Stimulated activated CD8-positive, alpha-beta memory T cell treated with anti-CD3 and anti-CD28 coated beads, Interleukin-7, amount 100 ng/mL, for 1 hour (primary cell): ENCODE data around the gene PPP6R1.
"Not testable (repeated sequence)": the region's sequence is repeated elsewhere in the genome, so short reads cannot be mapped to it uniquely, and the experiment has no call there.

ENCODE experiments used
- DNase-seq, 2 donors: peaks; one replicate each; pipeline ENCODE4 v3.0.0-alpha.2; 2020; ENCODE audit warnings: low read depth in 2 of 2

PPP6R1 gene

DNA sequence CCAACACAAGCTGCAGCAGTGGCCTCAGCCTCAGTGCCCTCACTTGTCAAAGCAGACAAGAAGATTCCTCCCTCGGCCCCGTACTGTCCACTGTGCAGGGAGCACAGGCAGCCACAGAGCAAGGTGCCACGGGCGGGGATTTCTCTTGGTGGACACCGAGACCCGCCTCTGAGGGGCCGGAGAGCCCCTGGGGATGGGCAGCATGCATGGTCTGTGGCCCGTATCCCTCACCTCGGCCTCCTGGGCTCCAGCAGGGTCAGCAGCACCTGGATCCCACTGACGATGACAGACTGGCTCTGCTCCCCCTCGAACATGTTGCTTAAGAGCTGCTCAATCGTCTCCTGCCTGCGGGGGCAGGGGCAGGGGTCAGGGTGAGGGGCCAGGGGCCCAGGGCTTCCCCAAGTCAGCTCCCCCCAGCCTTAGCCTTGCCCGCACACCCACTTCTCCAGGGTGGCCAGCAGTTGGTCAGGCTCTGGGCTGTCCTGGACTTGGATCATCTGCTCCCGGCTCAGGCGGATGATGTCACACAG lies 16.8 kb downstream of the PPP6R1 start:
- DNase-seq: no peak

DNA sequence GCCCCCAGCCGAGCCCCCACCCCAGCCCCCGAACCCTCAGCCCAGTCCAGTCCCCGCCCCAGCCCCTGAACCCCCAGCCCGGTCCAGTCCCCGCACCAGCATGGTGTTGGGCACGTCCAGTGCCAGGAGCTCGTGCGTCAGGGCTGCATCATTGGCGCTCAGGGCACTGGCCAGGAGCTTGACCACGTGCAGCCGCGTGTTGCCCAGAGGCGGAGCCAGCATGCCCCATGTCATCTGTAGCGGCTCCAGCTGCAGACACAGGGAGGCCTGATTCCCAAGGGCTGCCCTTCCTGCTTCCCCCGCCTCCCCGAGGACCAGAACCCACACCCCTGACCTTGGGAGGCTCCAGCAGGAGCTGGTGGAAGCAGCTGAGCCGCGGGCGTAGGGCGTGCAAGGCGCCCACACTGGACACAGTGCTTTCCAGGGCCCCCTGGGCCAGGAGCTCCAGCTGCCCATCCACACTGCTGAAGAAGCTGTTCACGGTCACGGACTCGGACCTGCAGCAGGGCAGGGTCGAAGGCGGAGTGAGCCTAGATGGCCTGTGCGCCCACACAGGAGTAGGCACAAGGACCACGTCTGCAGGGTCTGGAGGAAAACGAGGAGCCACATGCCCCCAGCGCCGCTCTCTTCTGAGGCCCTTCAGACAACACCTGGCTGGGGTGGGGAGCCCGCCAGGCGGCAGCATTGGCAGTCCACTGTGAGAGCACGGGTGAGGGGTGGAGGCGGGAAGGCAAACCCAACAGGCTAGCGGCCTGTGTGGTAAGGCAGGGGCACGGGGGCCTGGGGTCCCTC lies 17.5 kb downstream of the PPP6R1 start:
- DNase-seq: no peak

DNA sequence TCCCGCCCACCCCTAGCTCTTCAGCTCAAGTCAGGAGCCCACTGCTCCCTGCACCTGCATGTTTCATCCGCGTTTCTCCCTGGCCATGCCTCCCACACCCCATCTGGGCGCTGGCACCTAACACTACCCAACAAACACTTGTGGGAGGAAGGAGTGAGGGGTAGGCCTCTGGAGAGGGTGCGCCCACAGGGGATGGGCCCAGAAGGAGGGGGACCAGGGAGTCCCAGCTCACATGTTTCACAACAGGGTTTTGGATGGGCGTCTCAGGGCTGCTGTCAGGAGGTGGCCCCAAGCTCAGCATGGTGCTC lies 18.1 kb downstream of the PPP6R1 start:
- DNase-seq: no peak

DNA sequence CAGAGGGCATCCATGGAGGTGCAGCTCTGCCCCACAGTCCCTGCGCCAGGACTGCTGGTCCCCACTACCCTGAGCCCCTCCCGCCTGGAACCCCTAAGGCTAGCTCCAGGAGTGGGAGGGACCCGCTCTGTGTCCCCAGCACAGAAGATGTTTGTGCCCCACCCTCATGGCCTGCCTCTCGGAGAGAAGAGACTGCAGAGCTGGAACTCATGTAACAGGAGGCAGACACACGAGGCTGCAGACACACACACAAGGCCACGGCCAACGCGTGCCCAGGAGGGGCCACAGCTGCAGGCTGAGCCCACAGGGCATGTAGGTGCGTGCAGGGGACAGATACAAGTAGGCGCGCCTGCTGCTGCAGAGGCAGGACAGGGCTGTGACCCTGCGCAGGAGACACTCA lies 19.8 kb downstream of the PPP6R1 start:
- DNase-seq: no peak

DNA sequence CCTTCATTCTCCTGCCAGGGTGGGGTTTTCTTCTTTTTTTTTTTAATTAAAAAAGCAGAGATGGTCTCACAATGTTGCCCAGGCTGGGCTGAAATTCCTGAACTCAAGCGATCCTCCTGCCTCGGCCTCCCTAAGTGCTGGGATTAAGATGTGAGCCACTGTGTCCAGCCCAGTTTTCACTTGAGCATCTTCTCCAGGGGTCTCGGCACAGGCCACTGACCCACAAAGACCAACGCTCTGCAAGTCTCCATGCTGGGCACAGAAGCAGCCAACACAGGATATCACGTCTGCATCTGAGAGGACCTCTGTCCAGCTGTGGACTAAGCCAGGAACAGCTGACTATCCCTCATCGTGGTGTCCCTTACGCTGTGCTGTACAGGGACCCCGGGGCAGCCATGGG lies 20.8 kb downstream of the PPP6R1 start:
- no peak for DNase-seq

DNA sequence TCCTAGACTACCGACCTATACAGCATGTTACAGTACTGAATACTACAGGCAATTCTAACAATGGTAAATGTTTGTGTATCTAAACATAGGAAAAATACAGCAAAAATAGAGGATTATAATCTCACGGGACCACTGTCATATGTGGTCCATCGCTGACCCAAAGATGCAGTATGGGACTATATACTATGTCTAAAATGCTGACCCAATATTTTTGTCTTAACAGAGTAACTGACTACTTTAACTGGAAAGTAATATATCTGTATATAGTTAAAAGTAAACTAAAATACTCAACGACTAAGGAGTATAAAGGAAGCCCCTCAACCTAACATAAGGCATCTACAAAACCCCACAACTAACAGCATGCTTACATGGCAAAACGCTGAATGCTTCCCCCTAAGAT lies 25.8 kb downstream of the PPP6R1 start:
- DNase-seq: no peak

DNA sequence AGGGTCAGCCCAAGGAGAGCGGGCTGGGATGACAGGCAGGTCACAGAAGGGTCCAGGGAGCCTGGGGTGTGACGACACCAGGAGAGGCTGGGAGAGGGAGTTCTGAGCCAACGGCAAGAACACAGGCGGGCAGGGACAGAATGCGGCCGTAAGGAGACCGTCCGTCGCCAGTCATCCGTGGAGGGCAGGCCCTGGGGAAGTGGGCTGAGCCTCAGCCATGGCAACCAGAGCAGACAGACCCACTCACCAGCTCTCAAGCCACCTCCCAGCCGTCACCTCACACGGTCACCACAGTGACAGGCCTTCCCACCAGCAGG lies 26.6 kb downstream of the PPP6R1 start:
- no peak for DNase-seq

DNA sequence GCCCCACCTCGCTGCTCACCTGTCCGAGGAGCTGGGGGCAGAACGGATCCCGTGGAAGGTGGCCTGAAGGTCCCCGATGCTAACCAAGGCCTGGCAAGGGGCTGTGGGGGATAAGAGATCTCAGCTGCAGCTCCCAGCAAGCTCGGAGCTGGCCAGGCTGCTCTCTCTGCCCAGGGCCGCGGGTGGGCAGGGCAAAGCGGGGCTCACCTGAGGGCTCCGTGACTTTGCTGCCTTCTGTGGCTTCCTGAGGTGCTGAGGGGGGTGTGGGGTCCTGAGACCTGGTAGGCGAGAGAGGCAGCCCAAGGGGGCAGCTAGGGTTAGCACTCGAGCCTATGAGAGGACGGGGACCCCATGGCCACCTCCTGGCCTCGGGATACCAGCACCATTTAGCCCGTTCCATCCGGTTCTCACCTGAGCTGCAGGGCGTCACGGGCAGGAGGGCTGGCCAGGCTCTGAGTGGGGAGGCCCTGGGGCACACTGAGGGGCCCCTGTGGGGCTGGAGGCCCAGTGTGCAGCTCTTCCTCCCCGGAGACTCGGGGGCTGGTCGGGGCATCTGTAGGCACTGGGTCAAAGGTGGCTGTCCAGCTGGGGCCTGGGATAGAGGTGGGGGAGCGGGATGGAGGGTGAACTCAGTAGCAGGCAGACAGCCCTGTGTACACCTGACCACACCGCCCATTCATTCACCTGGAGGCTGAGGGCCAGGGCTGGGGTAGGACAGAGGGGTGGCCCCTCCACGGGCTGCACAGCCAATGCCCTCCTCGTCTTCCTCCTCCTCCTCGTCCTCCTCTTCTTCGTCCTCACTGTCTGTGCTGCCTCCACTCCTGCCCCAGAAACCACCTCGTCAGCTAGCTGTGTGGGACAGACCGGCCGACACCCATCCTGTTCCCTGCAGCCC lies 27.2 kb downstream of the PPP6R1 start:
- DNase-seq: no peak

DNA sequence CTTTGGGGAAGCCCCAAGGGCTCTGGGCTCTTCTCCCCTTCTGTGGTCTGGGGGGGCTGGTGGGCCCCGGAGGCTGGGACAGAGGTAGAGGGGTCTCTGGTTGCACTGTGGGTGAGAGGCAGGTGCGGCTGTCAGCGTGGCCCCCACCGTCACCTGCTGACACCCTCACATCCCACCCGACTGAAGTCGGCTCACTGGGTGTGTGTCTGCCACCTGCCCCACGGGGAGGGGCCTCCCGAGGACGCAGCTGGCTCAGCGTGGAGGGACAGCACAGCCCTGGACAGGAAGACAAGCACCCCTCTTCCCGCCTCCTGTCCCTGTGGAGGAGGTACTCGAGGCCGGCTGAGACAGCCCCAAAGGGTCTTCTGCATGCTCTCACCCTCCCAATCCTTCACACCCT lies 28.0 kb downstream of the PPP6R1 start:
- no peak for DNase-seq

DNA sequence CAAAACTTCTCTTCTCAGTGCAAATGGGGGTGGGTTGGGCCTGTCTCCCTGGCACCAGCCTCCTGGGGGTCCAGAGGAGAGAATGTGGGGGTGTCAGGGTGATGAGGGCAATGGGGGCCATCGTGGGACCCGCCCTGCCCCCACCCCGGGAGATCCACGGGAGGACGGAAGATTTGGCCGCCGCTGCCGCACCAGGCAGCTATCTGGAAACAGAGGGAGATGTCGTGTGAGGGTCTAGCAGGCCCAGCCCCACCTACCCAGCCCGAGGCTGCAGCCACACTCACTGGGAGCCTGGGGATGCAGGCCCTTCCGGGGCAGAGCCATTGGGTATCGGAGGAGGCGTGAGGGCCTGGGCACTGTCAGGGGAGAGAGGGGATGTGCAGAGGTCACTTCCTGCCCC lies 28.5 kb downstream of the PPP6R1 start:
- DNase-seq: no peak

DNA sequence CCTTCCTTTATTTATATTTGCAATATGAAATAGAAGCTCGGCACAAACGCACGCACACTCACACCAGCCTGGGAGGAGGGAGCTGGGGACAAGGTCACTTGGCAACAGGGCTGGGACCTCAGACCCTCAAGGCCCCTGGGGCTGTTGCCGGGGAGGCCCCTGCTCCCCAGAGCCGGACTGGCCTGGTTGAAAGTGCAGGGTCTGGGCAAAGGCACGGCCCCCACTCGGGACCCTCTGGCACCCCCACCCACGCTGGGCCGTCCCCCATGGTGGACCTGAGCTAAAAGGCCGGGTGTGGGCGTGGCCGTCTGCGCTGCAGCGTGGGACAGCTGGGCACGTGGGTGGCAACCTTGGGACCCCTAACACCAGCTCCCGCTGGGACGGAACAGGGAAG lies 29.0 kb downstream of the PPP6R1 start:
- no peak for DNase-seq

DNA sequence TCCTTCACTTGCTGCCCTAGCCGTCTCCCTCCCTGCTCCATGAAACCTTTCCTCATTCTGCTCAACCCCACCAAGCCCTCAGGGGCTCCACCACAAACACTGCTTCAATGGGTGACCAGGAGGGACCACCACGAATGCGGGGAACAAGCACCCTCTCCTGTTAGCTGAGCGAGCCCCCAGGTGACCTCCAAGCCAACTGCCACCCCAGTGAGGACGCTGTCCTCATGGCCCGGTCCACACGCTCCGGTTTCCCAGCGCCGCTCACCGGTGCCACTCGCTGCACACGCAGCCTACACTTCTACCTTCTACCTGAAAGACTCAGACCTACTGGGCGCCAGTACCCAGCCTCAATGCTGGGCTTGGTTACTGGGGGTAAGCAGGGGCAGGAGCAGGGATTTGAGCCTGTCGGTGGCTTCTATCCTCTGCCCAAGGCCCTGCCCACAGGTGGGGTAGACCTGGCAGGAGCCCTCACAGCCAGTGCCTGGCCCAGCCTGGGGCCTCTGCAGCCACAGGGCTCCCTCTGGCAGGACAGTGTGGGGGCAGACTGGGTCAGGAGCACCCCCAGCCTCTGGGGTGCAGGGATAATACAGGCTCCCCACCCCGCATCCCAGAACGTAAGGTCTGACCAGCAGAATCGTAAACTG lies 29.6 kb downstream of the PPP6R1 start:
- no peak for DNase-seq

DNA sequence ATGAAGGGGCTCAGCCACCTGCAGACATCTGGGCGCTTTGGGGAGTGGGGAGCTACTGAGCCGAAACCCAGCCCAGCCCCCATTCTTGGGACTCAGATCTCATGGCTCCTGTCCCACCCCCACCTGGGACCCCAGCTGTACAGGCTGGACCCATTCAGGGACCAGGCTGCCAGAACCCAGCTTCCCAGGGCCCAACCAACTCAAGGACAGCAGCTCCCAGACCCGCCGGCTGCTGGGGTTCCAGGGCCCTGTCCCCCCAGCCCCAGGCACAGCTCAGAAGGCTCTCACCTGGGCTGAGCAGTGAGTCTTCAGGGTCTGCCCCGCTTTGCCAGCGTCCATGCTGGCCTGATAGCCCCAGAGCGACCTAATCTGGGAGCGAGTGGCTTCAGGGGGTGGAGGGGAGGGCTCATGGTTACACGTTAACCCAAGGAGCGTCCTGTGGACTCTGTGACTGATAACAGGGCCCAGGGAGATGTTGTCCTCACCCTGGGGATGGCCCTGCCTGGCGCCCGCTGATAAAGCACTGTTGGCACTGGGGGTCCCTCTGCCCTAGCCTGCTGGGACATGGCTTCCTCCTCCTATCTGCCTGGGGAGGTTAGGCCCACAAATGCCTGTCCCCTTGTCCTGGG lies 30.3 kb downstream of the PPP6R1 start, which contains the start of gene TMEM86B:
TMEM86B (minus strand) TSS at position 361 of the 629 bp plus-strand sequence; CDS start at position 339, 22 bp downstream.
- DNase-seq: no peak

DNA sequence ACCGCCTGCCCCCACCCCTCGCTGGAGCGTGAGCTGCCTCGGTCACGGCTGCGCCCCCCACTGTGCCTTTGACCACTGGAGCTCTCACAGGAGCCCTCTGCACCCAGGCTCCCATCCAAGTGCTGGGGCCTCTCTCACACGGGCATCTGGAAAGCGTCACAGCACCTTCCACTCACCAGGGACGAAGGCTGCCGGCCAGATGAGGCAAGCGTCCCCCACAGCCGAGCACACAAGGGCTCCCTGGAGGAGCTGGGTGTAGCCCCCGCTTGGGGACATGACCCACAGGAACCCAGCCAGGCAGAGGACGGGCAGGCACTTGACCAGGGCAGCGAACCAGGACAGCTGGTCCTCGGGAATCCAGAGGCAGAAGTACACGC lies 30.8 kb downstream of the PPP6R1 start:
- DNase-seq: no peak

DNA sequence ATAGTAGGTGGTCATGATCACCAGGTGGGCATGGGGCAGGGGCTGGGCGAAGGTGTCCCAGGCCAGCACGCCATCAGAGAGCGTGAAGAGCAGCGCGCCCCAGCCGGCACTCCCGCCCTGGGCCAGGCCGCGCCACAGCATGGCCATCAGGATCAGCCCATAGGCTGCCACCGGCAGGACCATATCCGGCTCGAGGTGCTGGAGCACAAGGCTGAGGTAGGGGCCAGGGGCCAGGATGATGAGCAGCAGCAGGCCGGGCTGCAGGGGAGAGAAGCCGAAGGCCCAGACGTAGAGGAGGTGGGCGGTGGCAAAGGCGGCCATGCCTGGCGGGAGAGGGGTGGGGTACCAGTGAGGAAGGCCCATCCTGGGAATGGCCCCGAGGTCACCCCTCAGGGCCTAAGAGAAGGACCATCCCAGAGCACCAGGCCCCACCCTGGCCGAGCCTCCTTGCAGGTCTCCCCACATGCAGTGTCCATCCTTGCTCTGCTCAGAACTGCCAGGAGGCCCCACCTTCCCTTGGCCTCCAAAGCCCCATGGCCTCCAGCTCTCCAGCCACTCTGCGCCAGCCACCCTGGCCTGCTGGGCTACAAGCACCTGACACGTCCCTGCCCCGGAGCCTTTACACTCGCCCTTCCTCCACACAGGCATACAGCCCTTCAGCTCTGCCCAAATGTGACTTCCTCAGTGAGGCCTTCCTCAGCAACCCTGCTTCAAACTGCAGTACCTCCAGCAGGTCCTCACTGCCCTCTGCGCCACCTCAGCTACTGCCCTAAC lies 31.4 kb downstream of the PPP6R1 start:
- DNase-seq: no peak

DNA sequence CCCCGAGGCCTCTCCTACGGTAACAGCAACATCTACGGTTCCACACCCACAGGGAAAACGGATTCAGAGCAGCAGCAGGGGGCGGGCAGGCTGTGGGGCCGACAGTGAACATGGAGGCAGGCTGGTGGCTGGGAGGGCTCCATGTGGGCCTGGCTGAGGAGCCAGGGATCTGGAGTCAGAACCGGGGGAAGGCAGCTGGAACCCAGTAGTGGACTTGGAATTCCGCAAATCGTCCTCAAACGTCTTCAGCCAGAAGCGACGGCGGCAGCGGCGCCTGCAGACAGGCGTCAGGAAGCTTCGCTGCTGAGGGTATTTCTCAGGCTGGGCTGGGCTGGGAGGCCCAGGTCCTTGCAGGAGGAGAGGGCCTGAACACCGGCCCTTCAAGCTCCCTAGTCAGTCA lies 32.0 kb downstream of the PPP6R1 start:
- DNase-seq: no peak

DNA sequence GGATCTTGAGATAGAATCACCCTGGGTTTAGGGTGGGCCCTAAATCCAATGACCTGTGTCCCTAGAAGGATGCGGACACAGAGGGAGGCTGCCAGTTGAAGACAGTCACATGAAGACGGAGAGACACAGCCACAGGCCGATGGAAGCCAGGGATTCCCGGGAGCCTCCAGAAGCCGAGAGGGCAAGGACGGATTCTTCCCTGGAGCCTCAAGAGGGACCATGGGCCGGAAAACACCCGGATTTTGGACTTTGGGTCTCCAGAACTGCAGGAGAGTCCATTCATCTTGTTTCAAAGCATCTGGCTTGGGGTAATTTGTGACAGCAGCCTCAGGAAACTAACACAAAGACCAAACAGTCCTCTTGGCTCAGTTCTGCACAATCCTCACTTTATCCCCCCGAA lies 32.5 kb downstream of the PPP6R1 start:
- DNase-seq: no peak

DNA sequence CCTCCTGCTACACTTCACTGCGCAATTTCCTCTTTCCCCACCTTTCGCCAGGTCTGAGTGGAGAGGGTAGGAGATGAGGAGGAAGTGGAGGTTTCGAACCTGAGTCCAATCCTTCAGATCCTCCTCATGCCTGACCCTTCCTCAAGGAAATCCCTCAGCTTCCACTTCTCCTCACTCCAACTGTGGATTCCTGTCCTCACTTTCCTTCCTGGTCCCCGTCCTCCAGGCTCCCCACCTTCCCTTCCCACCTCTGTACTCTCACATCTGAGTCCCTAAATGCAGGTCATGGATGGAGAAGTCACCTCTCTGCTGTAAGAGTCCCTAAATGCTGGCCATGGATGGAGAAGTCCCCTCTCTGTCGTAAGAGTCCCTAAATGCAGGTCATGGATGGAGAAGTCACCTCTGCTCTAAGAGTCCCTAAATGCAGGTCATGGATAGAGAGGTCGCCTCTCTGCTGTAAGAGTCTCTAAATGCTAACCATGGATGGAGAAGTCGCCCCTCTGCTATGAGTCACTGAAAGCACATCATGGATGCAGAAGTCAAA lies 33.3 kb downstream of the PPP6R1 start:
- no peak for DNase-seq

DNA sequence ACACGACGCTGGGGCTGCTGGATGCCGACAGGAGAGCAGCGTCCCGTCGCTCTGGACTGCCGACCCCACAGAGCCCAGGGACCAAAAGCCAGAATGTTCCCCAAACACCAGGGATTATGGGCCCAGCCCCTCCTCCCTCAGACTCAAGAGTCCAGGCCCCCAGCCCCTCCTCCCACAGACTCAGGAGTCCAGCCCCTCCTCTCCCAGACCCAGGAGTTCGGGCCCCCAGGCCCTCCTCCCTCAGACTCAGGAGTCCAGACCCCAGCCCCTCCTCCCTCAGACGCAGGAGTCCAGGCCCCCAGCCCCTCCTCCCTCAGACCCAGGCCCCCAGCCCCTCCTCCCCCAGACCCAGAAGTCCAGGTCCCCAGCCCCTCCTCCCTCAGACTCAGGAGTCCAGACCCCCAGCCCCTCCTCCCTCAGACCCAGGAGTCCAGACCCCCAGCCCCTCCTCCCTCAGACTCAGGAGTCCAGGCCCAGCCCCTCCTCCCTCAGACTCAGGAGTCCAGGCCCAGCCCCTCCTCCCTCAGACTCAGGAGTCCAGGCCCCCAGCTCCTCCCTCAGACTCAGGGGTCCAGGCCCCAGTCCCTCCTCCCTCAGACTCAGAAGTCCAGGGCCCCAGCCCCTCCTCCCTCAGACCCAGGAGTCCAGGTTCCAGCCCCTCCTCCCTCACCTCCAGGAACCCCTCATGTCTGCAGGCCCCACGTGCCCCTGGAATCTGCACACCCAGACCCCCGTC lies 34.0 kb downstream of the PPP6R1 start:
- DNase-seq: not testable (repeated sequence)

DNA sequence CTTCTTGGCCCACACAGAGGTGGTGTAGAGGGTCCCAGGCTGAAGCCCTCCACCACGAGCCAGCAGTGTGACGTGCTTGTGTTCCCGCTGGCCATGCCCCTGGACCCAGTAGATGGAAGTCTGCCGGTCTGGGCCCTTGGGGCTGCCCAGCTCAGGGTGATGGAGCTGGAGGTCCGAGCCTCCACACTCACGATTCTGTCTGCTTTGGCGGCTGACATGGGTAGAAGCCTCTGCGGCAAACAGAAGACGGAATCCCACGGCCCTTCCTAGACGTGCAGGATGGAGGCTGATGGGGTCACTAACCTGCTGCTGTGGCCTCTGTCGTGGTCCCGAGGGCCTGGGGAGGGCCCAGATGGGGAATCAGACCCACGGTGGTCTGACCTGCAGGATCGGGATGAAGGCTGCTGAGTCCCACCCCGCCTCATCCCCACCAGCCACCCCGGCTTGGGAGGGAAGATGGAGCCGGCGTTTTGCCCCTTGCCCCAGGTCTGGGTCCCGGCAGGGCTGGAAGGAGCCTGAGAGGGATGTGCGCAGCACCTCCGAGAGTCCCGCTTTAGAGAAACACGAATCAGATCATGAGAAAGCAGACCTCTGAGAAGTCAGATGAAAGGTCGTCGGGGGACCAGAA lies 34.7 kb downstream of the PPP6R1 start:
- DNase-seq: no peak
